RWPE2 (cell line): ENCODE results near the gene MYOZ3.

Source experiments
- ATAC-seq: fragments of 200-7000 bp; cut with Tn5 transposase; 3 replicates; pipeline ENCODE4 v1.9.1; 2021; ENCODE audit warnings: low read depth
- DNase-seq: peaks from one replicate; pipeline ENCODE4 v3.0.0-alpha.2; 2020; ENCODE audit warnings: low spot score
- H3K27ac ChIP-seq: fragments of 450-650 bp; 2 replicates; pipeline ENCODE4 v1.5.1; 2017; ENCODE audit warnings: mild to moderate bottlenecking; ENCODE audit not compliant: poor library complexity, severe bottlenecking
- H3K27me3 ChIP-seq: fragments of 250-450 bp; sonication (Bioruptor Pico); 2 replicates; pipeline ENCODE4 v1.5.1; 2021; ENCODE audit warnings: mild to moderate bottlenecking, moderate library complexity; ENCODE audit not compliant: insufficient read depth, poor library complexity, severe bottlenecking
- H3K36me3 ChIP-seq: fragments of 250-450 bp; sonication (Bioruptor Pico); 2 replicates; pipeline ENCODE4 v1.5.1; 2020; ENCODE audit warnings: low read depth, mild to moderate bottlenecking, moderate library complexity
- H3K4me1 ChIP-seq: fragments of 250-450 bp; sonication (Bioruptor Pico); 2 replicates; pipeline ENCODE4 v1.5.1; 2021; ENCODE audit warnings: mild to moderate bottlenecking, moderate library complexity; ENCODE audit not compliant: insufficient read depth, poor library complexity, severe bottlenecking
- H3K4me3 ChIP-seq: fragments of 250-450 bp; sonication (Bioruptor Pico); 2 replicates; pipeline ENCODE4 v1.5.1; 2021; ENCODE audit warnings: mild to moderate bottlenecking, moderate library complexity; ENCODE audit not compliant: severe bottlenecking
- H3K9me3 ChIP-seq: fragments of 250-450 bp; sonication (Bioruptor Pico); 2 replicates; pipeline ENCODE4 v1.5.1; 2021; ENCODE audit warnings: mild to moderate bottlenecking, moderate library complexity; ENCODE audit not compliant: severe bottlenecking
- TF ChIP-seq, protein P1 (sequence below): fragments of 450-650 bp; IDR thresholded peaks from one replicate; pipeline ENCODE4 v1.5.1; 2017; ENCODE audit warnings: mild to moderate bottlenecking, moderate library complexity; ENCODE audit not compliant: poor library complexity, severe bottlenecking

MYOZ3 gene

DNA sequence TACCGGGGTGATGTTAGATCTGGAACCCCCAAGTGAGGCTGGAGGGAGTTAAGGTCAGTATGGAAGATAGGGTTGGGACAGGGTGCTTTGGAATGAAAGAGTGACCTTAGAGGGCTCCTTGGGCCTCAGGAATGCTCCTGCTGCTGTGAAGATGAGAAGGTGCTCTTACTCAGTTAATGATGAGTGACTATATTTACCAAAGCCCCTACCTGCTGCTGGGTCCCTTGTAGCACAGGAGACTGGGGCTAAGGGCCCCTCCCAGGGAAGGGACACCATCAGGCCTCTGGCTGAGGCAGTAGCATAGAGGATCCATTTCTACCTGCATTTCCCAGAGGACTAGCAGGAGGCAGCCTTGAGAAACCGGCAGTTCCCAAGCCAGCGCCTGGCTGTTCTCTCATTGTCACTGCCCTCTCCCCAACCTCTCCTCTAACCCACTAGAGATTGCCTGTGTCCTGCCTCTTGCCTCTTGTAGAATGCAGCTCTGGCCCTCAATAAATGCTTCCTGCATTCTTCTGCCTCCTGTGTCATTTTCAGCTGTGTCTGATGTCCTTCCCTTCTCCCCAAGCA is 2.3 kb upstream of the MYOZ3 start:
- no peaks in the 10 kb centered on the region for H3K36me3 ChIP-seq
- H3K27me3 ChIP-seq: no peaks in the 10 kb centered on the region
- H3K27ac ChIP-seq: no peak overlapping the region
- no peaks in the 10 kb centered on the region for H3K4me1 ChIP-seq
- DNase-seq (no peak), ATAC-seq (no peak)
- no peak overlapping the region for H3K4me3 ChIP-seq
- TF ChIP-seq, protein P1, sequence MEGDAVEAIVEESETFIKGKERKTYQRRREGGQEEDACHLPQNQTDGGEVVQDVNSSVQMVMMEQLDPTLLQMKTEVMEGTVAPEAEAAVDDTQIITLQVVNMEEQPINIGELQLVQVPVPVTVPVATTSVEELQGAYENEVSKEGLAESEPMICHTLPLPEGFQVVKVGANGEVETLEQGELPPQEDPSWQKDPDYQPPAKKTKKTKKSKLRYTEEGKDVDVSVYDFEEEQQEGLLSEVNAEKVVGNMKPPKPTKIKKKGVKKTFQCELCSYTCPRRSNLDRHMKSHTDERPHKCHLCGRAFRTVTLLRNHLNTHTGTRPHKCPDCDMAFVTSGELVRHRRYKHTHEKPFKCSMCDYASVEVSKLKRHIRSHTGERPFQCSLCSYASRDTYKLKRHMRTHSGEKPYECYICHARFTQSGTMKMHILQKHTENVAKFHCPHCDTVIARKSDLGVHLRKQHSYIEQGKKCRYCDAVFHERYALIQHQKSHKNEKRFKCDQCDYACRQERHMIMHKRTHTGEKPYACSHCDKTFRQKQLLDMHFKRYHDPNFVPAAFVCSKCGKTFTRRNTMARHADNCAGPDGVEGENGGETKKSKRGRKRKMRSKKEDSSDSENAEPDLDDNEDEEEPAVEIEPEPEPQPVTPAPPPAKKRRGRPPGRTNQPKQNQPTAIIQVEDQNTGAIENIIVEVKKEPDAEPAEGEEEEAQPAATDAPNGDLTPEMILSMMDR: no peak
- H3K9me3 ChIP-seq: no peaks in the 10 kb centered on the region

DNA sequence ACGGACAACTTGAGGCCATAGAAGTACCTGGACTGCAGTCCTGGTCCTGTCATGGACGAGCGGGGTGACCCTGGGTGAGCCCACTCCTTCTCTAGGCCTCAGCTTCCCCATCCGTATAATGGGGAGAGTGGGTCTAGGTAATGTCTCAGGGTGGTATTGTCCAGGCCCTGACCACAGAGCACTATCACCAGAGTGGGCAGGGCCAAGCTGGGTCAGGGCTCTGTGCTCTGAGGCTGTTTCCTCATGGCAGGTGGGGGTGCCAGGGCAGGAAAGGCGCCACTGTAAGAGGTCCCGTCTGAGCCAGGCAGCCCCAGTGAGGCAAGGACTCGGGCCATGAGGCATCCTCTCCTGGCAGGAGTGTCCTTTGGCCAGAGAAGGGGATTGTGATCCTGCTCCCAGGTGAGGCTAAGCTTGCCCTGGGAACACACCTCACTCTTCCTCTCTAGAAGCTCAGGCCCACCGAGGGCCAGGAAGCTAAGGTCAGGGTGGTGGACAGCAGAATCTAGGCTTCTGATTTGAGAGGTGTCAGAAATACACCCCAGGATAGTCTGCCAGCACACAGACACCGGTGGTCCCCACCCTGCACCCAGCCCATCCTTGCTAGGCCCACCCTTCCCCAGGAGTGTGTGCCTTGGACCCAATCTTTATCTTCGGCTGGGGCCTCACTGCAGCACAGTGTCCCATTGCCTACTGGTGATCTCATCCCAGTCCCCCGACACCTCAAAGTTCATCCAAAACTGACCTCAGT is 1.5 kb upstream of the MYOZ3 start:
- no peak for ATAC-seq
- Histone ChIP-seq H3K27me3 (no peaks in the 10 kb centered on the region), H3K9me3 (no peaks in the 10 kb centered on the region), H3K4me1 (no peaks in the 10 kb centered on the region), H3K27ac (no peak overlapping the region), H3K4me3 (no peak overlapping the region), H3K36me3 (no peaks in the 10 kb centered on the region)
- TF ChIP-seq, protein P1: no peak
- no peak for DNase-seq

DNA sequence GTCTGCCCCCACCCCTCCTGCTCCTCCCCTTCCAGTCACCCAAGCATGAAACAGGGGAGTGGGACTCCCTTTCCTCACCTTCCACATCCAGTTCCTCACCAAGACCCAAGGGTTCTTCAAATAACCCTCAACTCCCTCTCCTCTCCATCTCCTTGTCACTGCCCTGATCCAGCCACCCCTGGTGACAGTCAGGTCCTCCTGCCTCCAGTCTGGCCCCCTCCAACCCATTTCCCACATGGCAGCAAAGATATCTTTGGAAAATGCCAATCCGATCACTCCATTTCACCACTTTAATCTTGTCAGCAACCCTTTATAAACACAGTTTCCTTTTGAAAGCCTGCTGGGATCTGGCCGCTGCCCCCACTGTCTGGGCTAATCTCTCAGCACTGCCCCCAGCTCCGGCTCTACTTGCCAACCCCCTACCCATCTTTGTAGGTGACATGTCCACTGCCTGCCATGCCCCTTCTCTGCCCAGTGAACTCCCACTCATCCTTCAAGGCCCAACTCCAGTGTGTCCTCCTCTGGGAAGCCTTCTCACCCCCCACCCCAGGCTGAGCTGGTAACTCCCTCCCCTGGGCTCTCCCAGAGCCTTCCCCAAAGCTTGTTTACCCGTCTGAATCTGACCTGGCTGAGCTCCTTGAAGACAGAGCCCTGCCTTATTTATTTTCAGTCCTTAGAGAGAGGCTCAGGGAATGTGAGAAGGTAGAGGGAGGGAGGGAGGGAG is 781 bp upstream of the MYOZ3 start:
- TF ChIP-seq, protein P1: no peak
- Histone ChIP-seq H3K9me3 (no peaks in the 10 kb centered on the region), H3K4me3 (no peak overlapping the region), H3K4me1 (no peaks in the 10 kb centered on the region), H3K27me3 (no peaks in the 10 kb centered on the region), H3K27ac (no peak overlapping the region), H3K36me3 (no peaks in the 10 kb centered on the region)
- ATAC-seq (no peak), DNase-seq (no peak)

DNA sequence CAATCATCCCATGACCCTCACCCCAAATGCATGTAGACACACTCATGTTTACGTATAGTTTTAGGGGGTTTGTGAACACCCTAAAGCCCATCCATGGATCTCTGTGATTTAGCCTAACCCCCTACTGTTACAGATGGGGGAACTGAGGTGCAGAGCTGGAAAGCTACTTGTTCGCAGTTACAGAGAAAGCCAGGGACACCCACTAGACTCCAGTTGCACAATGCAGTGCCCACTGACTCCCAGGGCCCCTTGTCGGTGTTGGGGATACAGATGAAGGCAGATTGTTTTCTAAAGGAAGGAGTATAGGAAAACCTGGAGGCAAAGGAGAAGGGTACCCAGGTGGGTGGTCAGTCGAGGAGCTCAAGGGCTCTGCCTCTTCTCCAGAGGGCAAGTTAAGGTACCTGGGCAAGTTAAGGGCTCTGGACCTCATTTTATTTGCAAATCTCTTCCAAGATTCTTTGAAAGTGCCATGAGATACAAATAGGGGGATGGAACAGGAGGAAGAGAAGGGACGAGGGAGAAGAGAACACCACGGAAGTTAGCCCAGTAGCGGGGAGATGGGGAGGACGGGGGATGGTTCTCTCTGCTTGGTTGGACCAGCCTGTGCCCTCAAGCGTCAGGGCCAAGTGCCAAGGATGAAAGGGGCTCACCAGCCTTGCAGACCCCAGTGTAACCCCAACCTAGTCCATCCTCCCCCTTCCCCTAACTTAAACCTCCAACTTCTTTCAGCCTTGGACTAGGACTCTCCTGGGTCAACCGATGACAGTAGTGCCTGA is 958 bp downstream of the MYOZ3 start:
- H3K36me3 ChIP-seq: no peaks in the 10 kb centered on the region
- no peaks in the 10 kb centered on the region for H3K9me3 ChIP-seq
- DNase-seq (no peak), ATAC-seq (no peak)
- no peaks in the 10 kb centered on the region for H3K27me3 ChIP-seq
- no peaks in the 10 kb centered on the region for H3K4me1 ChIP-seq
- TF ChIP-seq, protein P1: no peak
- no peak overlapping the region for H3K27ac ChIP-seq
- H3K4me3 ChIP-seq: no peak overlapping the region
